K562 (cell line): Measurements from ENCODE around the gene C17orf78. TPM values are rescaled to one million over a fixed set of nuclear protein-coding genes. Genes with fewer than 3 reads are reported as not detected.

Experiments used
- ADNP ChIP-seq: fragments of 200-800 bp; sonication (Bioruptor generic); IDR thresholded peaks from 2 replicates; pipeline ENCODE4 v1.6.1; 2016; ENCODE audit warnings: missing genetic modification characterization, missing compliant biosample characterization
- CBFA2T3 ChIP-seq: fragments of 450-650 bp; IDR thresholded peaks from 2 replicates; pipeline ENCODE4 v1.6.1; 2017
- DPF2 ChIP-seq: fragments of 450-650 bp; IDR thresholded peaks from 2 replicates; pipeline ENCODE4 v1.6.1; 2016
- FOXK2 ChIP-seq, 2 experiments: fragments of 450-650 bp; IDR thresholded peaks in 1 of 2; conservative IDR thresholded peaks in 1 of 2; 2 replicates each; pipeline ENCODE4 v1.6.1; 2016; ENCODE audit warnings: low read depth in 2 of 2, mild to moderate bottlenecking in 1 of 2
- HDAC2 ChIP-seq: fragments of 450-650 bp; IDR thresholded peaks from 2 replicates; pipeline ENCODE4 v1.6.1; 2016; ENCODE audit warnings: mild to moderate bottlenecking
- JUND ChIP-seq, 2 experiments: IDR thresholded peaks; 2 replicates in 1 of 2; 3 replicates in 1 of 2; pipeline ENCODE4 v1.6.1; 2011; ENCODE audit warnings: borderline replicate concordance in 2 of 2, low read depth in 2 of 2, low read length in 2 of 2, improper control_type of control experiment in 1 of 2, missing biosample characterization in 1 of 2, missing genetic modification characterization in 1 of 2, missing genetic modification reagents in 1 of 2
- MEIS2 ChIP-seq: fragments of 450-650 bp; IDR thresholded peaks from 2 replicates; pipeline ENCODE4 v1.6.1; 2014; ENCODE audit warnings: mild to moderate bottlenecking; ENCODE audit not compliant: partially characterized antibody
- MTA3 ChIP-seq: fragments of 450-650 bp; formaldehyde crosslinking; IDR thresholded peaks from 2 replicates; pipeline ENCODE4 v1.6.1; 2017; ENCODE audit warnings: mild to moderate bottlenecking, borderline replicate concordance
- PTTG1 ChIP-seq: fragments of 450-650 bp; IDR thresholded peaks from 2 replicates; pipeline ENCODE4 v1.6.1; 2016; ENCODE audit warnings: low read depth, mild to moderate bottlenecking, missing genetic modification characterization, missing compliant biosample characterization
- RBM39 ChIP-seq: fragments of 200-400 bp; formaldehyde crosslinking; optimal IDR thresholded peaks from 2 replicates; pipeline ENCODE3; 2018; ENCODE audit warnings: low read depth, low read length
- SMARCC2 ChIP-seq: fragments of 450-650 bp; IDR thresholded peaks from 2 replicates; pipeline ENCODE4 v1.6.1; 2017; ENCODE audit warnings: antibody characterized with exemption, moderate library complexity, mild to moderate bottlenecking, low read depth
- TCF3 ChIP-seq: sonication (generic); formaldehyde crosslinking; IDR thresholded peaks from 2 replicates; pipeline ENCODE4 v1.4.0; 2020; ENCODE audit warnings: mild to moderate bottlenecking, missing genetic modification reagents
- polyA plus RNA-seq, 8 experiments: library from polyadenylated mRNA; depleted of rRNA in 4 of 8; stranded (reverse) in 5 of 8; unstranded in 3 of 8; fragments of >200 nt; fragmentation: Nextera tagmentation in 2 of 8; fragmentation: Illumina TruSeq in 1 of 8; extraction: Ambion mirVana in 2 of 8; extraction: Trizol in 1 of 8; gene quantifications; 2 replicates each; pipeline versions ENCODE4 v1.2.1 to v1.2.3, GENCODE V29; 2011 to 2014; ENCODE audit warnings: inconsistent platforms in 1 of 8, missing spikeins in 1 of 8
- total RNA-seq, 7 experiments: library from RNA; depleted of rRNA in 6 of 7; stranded (reverse); fragments of >200 nt in 6 of 7; fragmentation: Illumina TruSeq in 2 of 7; extraction: Trizol in 2 of 7; gene quantifications; 2 replicates each; pipeline versions ENCODE4 v1.2.1 to v1.2.3, GENCODE V29; 2011 to 2021; ENCODE audit warnings: low replicate concordance in 1 of 7
- TF ChIP-seq, protein P1 (sequence below): fragments of 450-650 bp; IDR thresholded peaks from 2 replicates; pipeline ENCODE4 v1.6.1; 2016; ENCODE audit warnings: mild to moderate bottlenecking

C17orf78 gene
- total and polyA plus RNA-seq, 9 of the 15 experiments (the other 6 are each of a cell fraction or from before 2014, with no cell fraction given) = not detected

DNA sequence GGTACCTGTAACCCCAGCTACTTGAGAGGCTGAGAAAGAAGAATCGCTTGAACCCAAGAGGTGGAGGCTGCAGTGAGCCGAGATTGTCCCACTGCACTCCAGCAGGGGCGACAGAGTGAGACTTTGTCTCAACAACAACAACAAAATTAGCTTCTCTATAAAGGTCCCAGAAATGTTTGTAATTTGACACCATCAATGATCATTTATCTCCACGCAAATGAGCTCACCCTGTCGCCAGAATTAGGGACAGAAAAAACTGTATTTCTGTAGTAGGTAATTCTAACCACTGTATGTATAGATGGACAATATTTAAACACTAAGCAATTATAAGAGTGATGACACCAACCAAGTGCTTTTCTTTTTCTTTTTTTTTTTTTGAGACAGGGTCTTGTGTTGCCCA lies 10.7 kb downstream of the C17orf78 start (continued):
- TF ChIP-seq MTA3 (no peak), DPF2 (peak; percentile 42; the same call in 1 of the 2 replicates), ADNP (tag) (0 out of 2 replicates have a peak, but pooled peaks have one; percentile 17), MEIS2 (peak; percentile 12), CBFA2T3 (no peak), RBM39 (no peak), JUND (IDR thresholded peaks at IDR 0.05; ENCODE audit: borderline replicate concordance, low read depth, low read length) (0 out of 2 replicates have a peak, but pooled peaks have one; percentile 6), JUND (tag; IDR thresholded peaks at IDR 0.05; ENCODE audit: borderline replicate concordance, low read depth, low read length) (no peak), SMARCC2 (peak; percentile 40; the same call in 1 of the 2 replicates), FOXK2 (conservative IDR thresholded peaks at IDR 0.05 in 1 of 2, IDR thresholded peaks at IDR 0.05 in 1 of 2; ENCODE audit: low read depth in 2 of 2) (peak in 1 of 2 experiments; percentile 50; a peak in 2 of 4 replicates), PTTG1 (tag) (no peak), HDAC2 (no peak), TCF3 (CRISPR knock-in tag) (no peak)
- TF ChIP-seq, protein P1, sequence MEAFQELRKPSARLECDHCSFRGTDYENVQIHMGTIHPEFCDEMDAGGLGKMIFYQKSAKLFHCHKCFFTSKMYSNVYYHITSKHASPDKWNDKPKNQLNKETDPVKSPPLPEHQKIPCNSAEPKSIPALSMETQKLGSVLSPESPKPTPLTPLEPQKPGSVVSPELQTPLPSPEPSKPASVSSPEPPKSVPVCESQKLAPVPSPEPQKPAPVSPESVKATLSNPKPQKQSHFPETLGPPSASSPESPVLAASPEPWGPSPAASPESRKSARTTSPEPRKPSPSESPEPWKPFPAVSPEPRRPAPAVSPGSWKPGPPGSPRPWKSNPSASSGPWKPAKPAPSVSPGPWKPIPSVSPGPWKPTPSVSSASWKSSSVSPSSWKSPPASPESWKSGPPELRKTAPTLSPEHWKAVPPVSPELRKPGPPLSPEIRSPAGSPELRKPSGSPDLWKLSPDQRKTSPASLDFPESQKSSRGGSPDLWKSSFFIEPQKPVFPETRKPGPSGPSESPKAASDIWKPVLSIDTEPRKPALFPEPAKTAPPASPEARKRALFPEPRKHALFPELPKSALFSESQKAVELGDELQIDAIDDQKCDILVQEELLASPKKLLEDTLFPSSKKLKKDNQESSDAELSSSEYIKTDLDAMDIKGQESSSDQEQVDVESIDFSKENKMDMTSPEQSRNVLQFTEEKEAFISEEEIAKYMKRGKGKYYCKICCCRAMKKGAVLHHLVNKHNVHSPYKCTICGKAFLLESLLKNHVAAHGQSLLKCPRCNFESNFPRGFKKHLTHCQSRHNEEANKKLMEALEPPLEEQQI = no peak
